Stimulated activated naive CD8-positive, alpha-beta T cell treated with anti-CD3 and anti-CD28 coated beads, Interleukin-15, amount 100 ng/mL, for 72 hours (primary cell): ENCODE measurements around the gene MAD1L1.
"Not testable (repeated sequence)": the region's sequence is repeated elsewhere in the genome, so short reads cannot be mapped to it uniquely, and the experiment has no call there.

Source experiments
- ATAC-seq: fragments of 150-1000 bp; cut with Tn5 transposase; 2 replicates; pipeline ENCODE4 v1.10.0; 2021; ENCODE audit warnings: mild to moderate bottlenecking, moderate library complexity
- DNase-seq, 2 donors: peaks; one replicate each; pipeline ENCODE4 v3.0.0; 2021 to 2022
- H3K27ac Mint-ChIP-seq, 2 donors: one replicate each; pipeline ENCODE4 v1.8.0; 2022; ENCODE audit warnings: mild to moderate bottlenecking in 2 of 2, mixed read lengths in 2 of 2, moderate library complexity in 2 of 2
- H3K27me3 Mint-ChIP-seq: one replicate; pipeline ENCODE4 v1.8.0; 2022; ENCODE audit warnings: mixed read lengths
- H3K4me1 Mint-ChIP-seq: one replicate; pipeline ENCODE4 v1.8.0; 2022; ENCODE audit warnings: mild to moderate bottlenecking, mixed read lengths
- H3K4me3 Mint-ChIP-seq, 2 donors: one replicate each; pipeline ENCODE4 v1.8.0; 2022; ENCODE audit warnings: mild to moderate bottlenecking in 2 of 2, mixed read lengths in 2 of 2, moderate library complexity in 1 of 2
- H3K9me3 Mint-ChIP-seq, 2 donors: one replicate each; pipeline ENCODE4 v1.8.0; 2022; ENCODE audit warnings: mixed read lengths in 2 of 2

Gene MAD1L1

DNA sequence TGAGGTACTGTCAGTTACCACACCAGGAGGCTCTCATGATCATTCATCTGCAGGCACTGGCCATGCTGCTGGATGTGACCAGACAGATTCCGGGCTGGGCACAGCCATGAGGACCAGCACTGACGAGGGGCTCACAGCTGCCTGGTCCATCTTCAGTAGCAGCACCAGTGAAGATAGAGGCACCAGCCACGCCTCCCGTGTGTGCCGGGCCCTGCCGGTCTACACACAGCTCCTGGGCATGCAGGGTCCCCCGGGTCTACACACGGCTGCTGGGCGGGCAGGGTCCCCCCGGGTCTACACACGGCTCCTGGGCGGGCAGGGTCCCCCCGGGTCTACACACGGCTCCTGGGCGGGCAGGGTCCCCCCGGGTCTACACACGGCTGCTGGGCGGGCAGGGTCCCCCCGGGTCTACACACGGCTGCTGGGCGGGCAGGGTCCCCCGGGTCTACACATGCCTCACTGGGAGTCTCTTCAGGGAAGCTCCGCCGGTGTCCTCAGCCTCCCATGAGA, 236.8 kb downstream of the MAD1L1 start:
- H3K4me3 Mint-ChIP-seq, H3K9me3 Mint-ChIP-seq, H3K27me3 Mint-ChIP-seq, DNase-seq, H3K27ac Mint-ChIP-seq: not testable (repeated sequence)
- ATAC-seq, result peak; percentile 77
- peaks cover 12% of the 10 kb centered on the region for H3K4me1 Mint-ChIP-seq

GRCh38 chr7:1995426-1995825, 237.3 kb downstream of the MAD1L1 start:
- DNase-seq (no peak), ATAC-seq (no peak)
- H3K4me1 Mint-ChIP-seq, result peaks cover 12% of the 10 kb centered on the region
- H3K9me3 Mint-ChIP-seq, result no peaks in the 10 kb centered on the region
- no peak overlapping the region for H3K27ac Mint-ChIP-seq
- H3K4me3 Mint-ChIP-seq, result no peak overlapping the region
- no peaks in the 10 kb centered on the region for H3K27me3 Mint-ChIP-seq

DNA sequence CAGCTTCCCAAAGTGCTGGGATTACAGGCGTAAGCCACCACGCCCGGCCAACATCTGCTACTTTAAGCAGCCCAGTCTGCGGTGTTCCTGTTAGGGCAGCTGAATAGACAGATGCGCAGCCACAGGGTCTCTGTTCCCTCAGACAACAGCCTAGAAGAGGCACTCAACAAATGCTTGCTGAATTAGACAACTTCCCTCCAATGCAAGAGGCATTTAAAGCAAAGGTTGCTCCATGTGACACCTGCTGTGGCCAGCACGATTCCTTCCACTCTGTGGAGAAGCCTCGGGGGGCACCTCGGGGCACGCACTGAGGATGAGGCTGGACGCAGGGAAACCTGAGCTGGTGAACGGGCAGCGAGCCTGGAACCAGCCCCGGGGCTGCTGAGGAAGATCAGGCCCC, 237.8 kb downstream of the MAD1L1 start:
- Mint-ChIP-seq H3K27me3 (no peaks in the 10 kb centered on the region), H3K9me3 (no peaks in the 10 kb centered on the region)
- no peak for DNase-seq

GRCh38 chr7:1993776-1994740, 238.7 kb downstream of the MAD1L1 start:
- ATAC-seq, result no peak
- Mint-ChIP-seq H3K9me3 (no peaks in the 10 kb centered on the region), H3K4me1 (peaks cover 5% of the 10 kb centered on the region), H3K4me3 (no peak overlapping the region), H3K27me3 (no peaks in the 10 kb centered on the region), H3K27ac (peak overlapping the region; percentile 52 to 65)
- no peak for DNase-seq

More for the DNA sequence above, 237.8 kb downstream of the MAD1L1 start:
- Mint-ChIP-seq H3K27ac (no peak overlapping the region), H3K4me1 (peaks cover 12% of the 10 kb centered on the region), H3K4me3 (no peak overlapping the region)
- ATAC-seq, result no peak

- DNase-seq (no peak), ATAC-seq (no peak)
- no peak overlapping the region for H3K4me3 Mint-ChIP-seq
- H3K27ac Mint-ChIP-seq, result peak overlapping the region; percentile 34 to 67
- peaks cover 8% of the 10 kb centered on the region for H3K4me1 Mint-ChIP-seq
- H3K27me3 Mint-ChIP-seq, result no peaks in the 10 kb centered on the region
- no peaks in the 10 kb centered on the region for H3K9me3 Mint-ChIP-seq
Observed at GRCh38 chr7:1993031-1993695, 239.6 kb downstream of the MAD1L1 start.

DNA sequence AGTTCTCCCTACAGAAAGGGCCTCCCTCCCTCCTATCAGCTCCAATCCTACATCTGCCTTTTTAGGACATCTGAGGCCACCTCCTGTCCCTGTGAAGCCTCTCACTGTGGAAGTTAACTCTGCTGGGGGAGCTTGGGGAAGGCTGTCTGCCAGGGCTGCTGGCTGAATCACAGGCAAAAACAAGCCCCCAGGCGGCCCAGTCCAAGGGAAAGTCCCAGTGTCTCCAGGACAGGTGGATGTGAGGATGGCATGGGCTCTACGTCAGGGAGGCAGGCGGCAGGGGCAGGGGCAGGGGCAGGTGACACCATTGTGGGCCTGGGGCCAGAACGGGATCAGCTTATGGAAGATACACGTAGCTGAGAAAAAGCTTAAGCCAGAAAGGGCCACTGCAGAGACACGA, 240.2 kb downstream of the MAD1L1 start:
- DNase-seq, result no peak
- no peaks in the 10 kb centered on the region for H3K27me3 Mint-ChIP-seq
- peaks cover 14% of the 10 kb centered on the region for H3K4me1 Mint-ChIP-seq

DNA sequence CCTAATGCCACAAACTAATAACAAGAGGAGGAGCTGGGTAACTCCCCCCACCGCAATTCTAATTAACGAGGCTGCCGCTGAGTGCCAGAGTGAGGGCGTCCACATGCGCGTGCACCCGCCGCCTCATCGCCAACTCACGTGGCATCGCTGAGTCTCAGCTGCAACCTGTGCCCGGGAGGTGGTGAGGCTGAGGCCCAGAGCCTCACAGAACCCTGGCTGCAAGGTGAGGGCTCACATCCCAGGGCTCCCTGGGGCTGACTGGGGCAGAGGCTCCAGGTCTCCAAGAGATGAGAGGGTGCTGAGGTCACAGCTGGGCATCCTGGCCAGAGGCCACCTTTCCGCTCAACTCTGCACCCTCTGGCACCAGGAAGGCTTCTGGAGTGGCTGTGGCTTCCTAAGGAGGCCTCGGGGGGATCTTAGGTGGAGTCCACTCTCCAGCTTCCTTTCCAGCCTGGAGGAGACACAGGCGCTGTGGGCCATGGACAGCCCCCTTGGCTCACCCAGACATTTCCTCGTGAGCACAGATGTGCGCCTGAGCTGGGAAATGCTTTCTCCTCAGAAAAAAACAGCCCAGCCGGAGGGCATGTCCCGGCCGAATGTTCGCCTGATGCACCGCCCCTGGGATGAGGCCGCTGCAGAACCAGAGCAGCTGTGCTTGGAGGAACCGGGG, 242.6 kb downstream of the MAD1L1 start:
- ATAC-seq (no peak), DNase-seq (no peak)
- Mint-ChIP-seq H3K9me3 (no peaks in the 10 kb centered on the region), H3K4me3 (no peak overlapping the region), H3K4me1 (peaks cover 34% of the 10 kb centered on the region), H3K27ac (peak overlapping the region in 1 of 2 donors; percentile 19), H3K27me3 (no peaks in the 10 kb centered on the region)

More for the DNA sequence above, 240.2 kb downstream of the MAD1L1 start:
- Mint-ChIP-seq H3K4me3 (no peak overlapping the region), H3K9me3 (no peaks in the 10 kb centered on the region), H3K27ac (peak overlapping the region in 1 of 2 donors; percentile 34)
- no peak for ATAC-seq

GRCh38 chr7:1989049-1989860, 243.5 kb downstream of the MAD1L1 start:
- Mint-ChIP-seq H3K4me1 (peaks cover 34% of the 10 kb centered on the region), H3K27ac (peak overlapping the region; percentile 40 to 72), H3K4me3 (no peak overlapping the region), H3K27me3 (no peaks in the 10 kb centered on the region), H3K9me3 (no peaks in the 10 kb centered on the region)
- DNase-seq, result no peak
- ATAC-seq, result no peak

GRCh38 chr7:1988533-1988930, 244.2 kb downstream of the MAD1L1 start:
- DNase-seq (no peak), ATAC-seq (no peak)
- no peak overlapping the region for H3K4me3 Mint-ChIP-seq
- no peaks in the 10 kb centered on the region for H3K27me3 Mint-ChIP-seq
- H3K9me3 Mint-ChIP-seq, result no peaks in the 10 kb centered on the region
- H3K4me1 Mint-ChIP-seq, result peaks cover 34% of the 10 kb centered on the region
- peak overlapping the region; percentile 40 to 85 for H3K27ac Mint-ChIP-seq

DNA sequence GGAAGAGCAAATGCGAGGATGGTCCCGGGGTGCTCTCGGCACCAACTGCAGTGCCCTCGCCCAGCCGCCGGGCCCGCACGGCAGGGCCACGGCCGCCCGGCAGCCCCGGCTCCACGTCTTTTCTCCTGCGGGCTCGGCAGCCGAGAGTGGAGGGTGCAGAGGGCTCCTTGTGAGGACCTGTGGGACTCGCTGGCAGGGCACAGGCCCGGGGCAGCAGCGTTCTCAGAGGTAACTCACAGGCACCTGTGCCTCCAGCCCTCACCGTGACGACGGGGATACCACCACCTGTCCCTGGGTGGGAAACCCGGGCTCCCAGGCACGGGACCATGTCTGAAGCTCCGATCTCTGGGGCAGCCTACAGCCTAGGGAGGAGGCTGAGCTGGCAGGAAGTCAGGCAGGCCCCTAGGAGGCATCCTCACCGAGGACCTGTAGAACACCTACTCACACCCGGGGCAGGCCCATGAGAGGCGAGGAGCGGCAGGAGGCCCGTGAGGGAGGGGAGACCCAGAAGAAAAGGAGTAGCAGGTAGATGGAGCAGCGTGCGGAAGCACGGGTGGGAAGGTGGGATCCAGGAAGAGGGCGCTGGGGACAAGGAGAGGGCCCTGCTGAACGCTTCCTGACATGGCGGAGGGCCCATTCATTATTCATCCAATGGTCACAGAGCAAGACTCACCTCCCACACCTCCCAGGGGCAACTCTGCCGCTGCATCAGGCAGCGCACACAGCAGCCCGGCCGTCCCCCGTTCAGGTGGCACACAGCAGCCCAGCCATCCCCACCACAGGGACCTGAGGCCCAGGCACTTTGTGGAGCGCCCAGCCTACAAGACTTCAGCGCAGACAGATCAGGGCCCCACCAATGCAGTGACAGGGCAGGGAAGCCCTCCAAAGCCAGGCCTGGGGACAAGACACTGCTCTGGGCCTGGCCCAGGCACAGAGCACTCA, 244.9 kb downstream of the MAD1L1 start:
- Mint-ChIP-seq H3K9me3 (no peaks in the 10 kb centered on the region), H3K4me1 (peaks cover 30% of the 10 kb centered on the region), H3K4me3 (no peak overlapping the region), H3K27ac (peak overlapping the region; percentile 31 to 85), H3K27me3 (no peaks in the 10 kb centered on the region)
- peak; percentile 39 for ATAC-seq
- DNase-seq, result no peak

DNA sequence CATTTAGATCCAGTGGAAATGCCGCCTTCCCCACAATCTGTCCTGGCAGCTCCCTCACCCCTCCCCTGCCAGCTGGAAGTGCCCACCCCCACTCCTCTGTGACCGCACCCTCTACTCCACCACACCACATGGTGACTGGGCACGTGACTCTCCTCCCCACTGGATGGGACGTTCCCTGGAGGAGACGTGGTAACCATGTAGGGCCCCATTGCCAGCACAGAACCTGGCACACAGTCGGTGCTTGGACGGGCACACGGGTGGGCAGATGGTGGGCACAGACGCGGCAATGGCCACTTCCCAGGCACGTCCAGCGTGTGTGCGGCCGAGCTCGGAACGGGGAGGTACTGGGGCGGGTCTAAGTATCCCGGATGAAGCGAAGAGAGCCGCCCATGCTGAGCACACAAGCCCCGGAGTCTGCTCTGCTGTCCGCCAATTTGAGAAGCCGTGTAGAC, 245.6 kb downstream of the MAD1L1 start:
- Mint-ChIP-seq H3K4me1 (peaks cover 29% of the 10 kb centered on the region), H3K4me3 (peak overlapping the region; percentile 51 to 58), H3K27me3 (no peaks in the 10 kb centered on the region), H3K9me3 (no peaks in the 10 kb centered on the region), H3K27ac (peak overlapping the region; percentile 31 to 91)
- ATAC-seq, result peak; percentile 39
- DNase-seq, result no peak

DNA sequence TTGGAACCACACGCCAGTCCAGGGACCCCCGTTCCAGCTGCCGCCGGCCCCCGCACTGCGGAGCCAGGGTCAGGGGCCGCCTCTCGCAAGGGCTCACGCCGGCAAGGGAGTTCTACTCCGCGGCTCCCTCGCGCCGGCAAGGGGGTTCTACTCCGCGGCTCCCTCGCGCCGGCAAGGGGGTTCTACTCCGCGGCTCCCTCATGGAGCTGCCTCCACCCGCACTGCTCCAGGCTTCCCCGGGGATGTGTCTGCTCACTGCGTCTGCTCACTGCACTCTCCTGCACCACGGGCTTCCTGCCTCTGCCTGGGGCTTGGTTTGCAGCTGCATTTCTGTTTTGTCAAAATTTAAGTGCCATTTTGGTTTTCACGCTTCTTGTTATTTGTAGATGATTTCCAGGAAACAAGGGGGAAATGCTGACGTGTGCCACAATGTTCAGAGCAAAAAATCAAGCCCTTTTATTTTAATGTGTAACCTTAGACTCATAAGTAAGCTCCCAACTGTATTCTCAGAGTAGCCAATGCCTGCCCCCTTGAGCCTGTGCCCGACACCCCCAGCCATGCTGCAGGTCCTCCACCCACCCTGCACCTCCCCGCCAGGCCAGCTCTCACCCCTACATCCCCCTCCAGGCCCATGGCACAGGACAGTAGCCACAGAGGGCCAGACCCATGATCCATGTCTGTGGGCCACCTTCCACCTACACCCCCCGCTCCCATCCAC, 246.2 kb downstream of the MAD1L1 start:
- peak; percentile 70 for ATAC-seq
- Mint-ChIP-seq H3K4me1 (peaks cover 29% of the 10 kb centered on the region), H3K9me3 (no peaks in the 10 kb centered on the region), H3K27me3 (no peaks in the 10 kb centered on the region), H3K27ac (peak overlapping the region; percentile 47 to 91), H3K4me3 (peak overlapping the region; percentile 51 to 58)
- DNase-seq, result peak; percentile 23 to 36

DNA sequence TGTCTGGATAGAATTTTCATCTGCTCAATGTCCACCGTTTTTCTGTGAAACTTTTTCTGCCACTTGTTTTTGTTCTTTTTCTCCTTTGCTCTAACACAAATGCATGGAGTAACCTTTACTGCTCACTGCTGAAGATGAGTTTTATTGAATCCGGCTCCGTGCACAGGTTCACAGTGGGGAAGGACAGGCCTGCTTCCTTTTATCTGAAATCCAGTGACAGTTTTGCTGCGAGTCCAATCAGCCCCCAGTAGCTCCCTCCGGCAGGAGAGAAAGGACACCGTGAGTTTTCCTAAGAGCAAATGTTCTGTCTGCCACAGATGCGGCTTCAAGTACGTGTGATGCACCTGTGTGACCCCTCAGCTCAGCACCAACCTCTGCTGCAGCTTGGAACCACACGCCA, 246.8 kb downstream of the MAD1L1 start:
- DNase-seq, result no peak
- H3K27me3 Mint-ChIP-seq, result no peaks in the 10 kb centered on the region
- no peaks in the 10 kb centered on the region for H3K9me3 Mint-ChIP-seq
- peak overlapping the region in 1 of 2 donors; percentile 59 for H3K27ac Mint-ChIP-seq
- no peak overlapping the region for H3K4me3 Mint-ChIP-seq
- H3K4me1 Mint-ChIP-seq, result peaks cover 29% of the 10 kb centered on the region
- ATAC-seq, result no peak
